Measurements from ENCODE around the gene CFD.

GRCh38 chr19:815775-816499 is 43.5 kb upstream of the CFD start:
- TF ChIP-seq REST (IDR thresholded peaks at IDR 0.05; ENCODE audit: insufficient replicate concordance, low read depth) (no peak), CTCF (IDR thresholded peaks at IDR 0.05; ENCODE audit: insufficient read depth, low read length) (no peak), SPI1 (IDR thresholded peaks at IDR 0.05; ENCODE audit: borderline replicate concordance, low read depth) (no peak)
